Stimulated activated CD8-positive, alpha-beta memory T cell treated with anti-CD3 and anti-CD28 coated beads, Interleukin-12 subunit alpha, Interleukin-12 subunit beta, amount 100 ng/mL, for 24 hours (primary cell): Measurements from ENCODE around the gene GPBAR1.
"Not testable (repeated sequence)": the region's sequence is repeated elsewhere in the genome, so short reads cannot be mapped to it uniquely, and the experiment has no call there.

Experiments used
- DNase-seq: peaks from one replicate; pipeline ENCODE4 v3.0.0-alpha.2; 2020; ENCODE audit errors: extremely low read depth

The GPBAR1 gene

GRCh38 chr2:218310853-218311540 lies 50.2 kb downstream of the GPBAR1 start:
- no peak for DNase-seq

- DNase-seq = not testable (repeated sequence)
Observed at GRCh38 chr2:218311541-218312266, 50.9 kb downstream of the GPBAR1 start.

- DNase-seq = no peak
Observed at GRCh38 chr2:218312267-218312756, 51.5 kb downstream of the GPBAR1 start.

GRCh38 chr2:218313356-218313755 lies 52.5 kb downstream of the GPBAR1 start:
- DNase-seq = no peak
